WTC11 (cell line): ENCODE data around the gene LDLRAD3. TPM values are rescaled to one million over a fixed set of nuclear protein-coding genes. Genes with fewer than 3 reads are reported as not detected.

Source experiments
- ATAC-seq: fragments of 200-7000 bp; cut with Tn5 transposase; 2 replicates; pipeline ENCODE4 v1.10.0; 2021; ENCODE audit warnings: mild to moderate bottlenecking, moderate library complexity
- CTCF ChIA-PET: fragments of 300-600 bp; sonication (Branson Sonifier 250); formaldehyde crosslinking; loops from one replicate; lab custom pipeline; 2021; ENCODE audit warnings: antibody characterized with exemption; lab: Charles Lee
- POLR2A ChIA-PET: fragments of 350-600 bp; sonication (Branson Sonifier 250); formaldehyde crosslinking; loops from one replicate; lab custom pipeline; 2021; ENCODE audit warnings: antibody characterized with exemption; lab: Charles Lee
- DNase-seq: peaks from one replicate; pipeline ENCODE4 v3.0.0; 2021; ENCODE audit warnings: low spot score
- H3K27ac Mint-ChIP-seq: 2 replicates; pipeline ENCODE4 v1.8.0; 2021; ENCODE audit warnings: mixed read lengths
- H3K27me3 Mint-ChIP-seq: 2 replicates; pipeline ENCODE4 v1.8.0; 2021; ENCODE audit warnings: low read depth, mild to moderate bottlenecking, moderate library complexity, mixed read lengths
- H3K36me3 Mint-ChIP-seq: 2 replicates; pipeline ENCODE4 v1.8.0; 2021; ENCODE audit warnings: mixed read lengths
- H3K4me1 Mint-ChIP-seq: 2 replicates; pipeline ENCODE4 v1.8.0; 2022; ENCODE audit warnings: mixed read lengths
- H3K4me3 Mint-ChIP-seq: 2 replicates; pipeline ENCODE4 v1.8.0; 2021; ENCODE audit warnings: mild to moderate bottlenecking, moderate library complexity, mixed read lengths
- H3K9me3 Mint-ChIP-seq: 2 replicates; pipeline ENCODE4 v1.8.0; 2021; ENCODE audit warnings: mixed read lengths
- ARID4B ChIP-seq: sonication (generic); formaldehyde crosslinking; IDR thresholded peaks from 2 replicates; pipeline ENCODE4 v1.8.0; 2023; ENCODE audit warnings: missing genetic modification reagents, mild to moderate bottlenecking, borderline replicate concordance
- ATF2 ChIP-seq: sonication (generic); formaldehyde crosslinking; IDR thresholded peaks from 2 replicates; pipeline ENCODE4 v1.8.1; 2022; ENCODE audit warnings: low read depth, missing genetic modification reagents, borderline replicate concordance
- CDX4 ChIP-seq: fragments of 250-450 bp; sonication (Bioruptor Pico); IDR thresholded peaks from 2 replicates; pipeline ENCODE4 v1.9.0; 2021; ENCODE audit warnings: moderate library complexity, mild to moderate bottlenecking, inconsistent platforms, borderline replicate concordance
- CTCF ChIP-seq: fragments of 200-600 bp; IDR thresholded peaks from 2 replicates; pipeline ENCODE4 v1.8.0; 2022; ENCODE audit warnings: antibody characterized with exemption
- EMX1 ChIP-seq: fragments of 250-450 bp; sonication (Bioruptor Pico); IDR thresholded peaks from 2 replicates; pipeline ENCODE4 v1.8.0; 2021; ENCODE audit warnings: mild to moderate bottlenecking
- FOXK1 ChIP-seq: sonication (generic); formaldehyde crosslinking; IDR thresholded peaks from 2 replicates; pipeline ENCODE4 v1.8.0; 2022; ENCODE audit warnings: mild to moderate bottlenecking, moderate library complexity, missing genetic modification reagents
- FOXP4 ChIP-seq: sonication (generic); formaldehyde crosslinking; IDR thresholded peaks from 2 replicates; pipeline ENCODE4 v1.8.0; 2022; ENCODE audit warnings: mild to moderate bottlenecking, missing genetic modification reagents
- GABPB1 ChIP-seq: sonication (generic); formaldehyde crosslinking; IDR thresholded peaks from 2 replicates; pipeline ENCODE4 v1.8.1; 2023; ENCODE audit warnings: mild to moderate bottlenecking, missing genetic modification reagents
- HMGXB4 ChIP-seq: sonication (generic); formaldehyde crosslinking; IDR thresholded peaks from 2 replicates; pipeline ENCODE4 v1.8.1; 2023; ENCODE audit warnings: mild to moderate bottlenecking, moderate library complexity, missing genetic modification reagents
- KAT7 ChIP-seq: sonication (generic); formaldehyde crosslinking; IDR thresholded peaks from 2 replicates; pipeline ENCODE4 v1.8.1; 2023; ENCODE audit warnings: missing genetic modification reagents, mild to moderate bottlenecking, borderline replicate concordance
- RELA ChIP-seq: sonication (generic); formaldehyde crosslinking; IDR thresholded peaks from 2 replicates; pipeline ENCODE4 v1.8.1; 2022; ENCODE audit warnings: missing genetic modification reagents, mild to moderate bottlenecking, borderline replicate concordance
- SP1 ChIP-seq: sonication (generic); formaldehyde crosslinking; conservative IDR thresholded peaks from 2 replicates; pipeline ENCODE4 v1.8.1; 2022; ENCODE audit warnings: missing genetic modification reagents
- TCF7 ChIP-seq: sonication (generic); formaldehyde crosslinking; IDR thresholded peaks from 2 replicates; pipeline ENCODE4 v1.8.0; 2022; ENCODE audit warnings: mild to moderate bottlenecking, low read depth, missing genetic modification reagents, moderate library complexity
- TEAD1 ChIP-seq: sonication (generic); formaldehyde crosslinking; IDR thresholded peaks from 2 replicates; pipeline ENCODE4 v1.8.0; 2022; ENCODE audit warnings: mild to moderate bottlenecking, missing genetic modification reagents
- ZBTB21 ChIP-seq: sonication (generic); formaldehyde crosslinking; IDR thresholded peaks from 2 replicates; pipeline ENCODE4 v1.8.1; 2023; ENCODE audit warnings: mild to moderate bottlenecking, missing genetic modification reagents, borderline replicate concordance
- ZBTB43 ChIP-seq: sonication (generic); formaldehyde crosslinking; IDR thresholded peaks from 2 replicates; pipeline ENCODE4 v1.8.1; 2023; ENCODE audit warnings: mild to moderate bottlenecking, missing genetic modification reagents
- total RNA-seq: library from RNA; stranded (reverse); gene quantifications from 3 replicates; pipeline ENCODE4 v1.2.3, GENCODE V29; 2021

The LDLRAD3 gene
- total RNA-seq, 1 experiment from 2014 or later: 14.5 TPM

GRCh38 chr11:36274414-36274813 is 330.6 kb downstream of the LDLRAD3 start:
- ATAC-seq: no peak
- CTCF ChIA-PET: interaction anchor here (1.3 to 5.1 kb wide), 3 partner anchors 8 to 452 kb away, joined by 3 to 26 read pairs (median 9); no protein-coding TSS in a partner anchor
- Mint-ChIP-seq H3K4me1 (no peaks in the 10 kb centered on the region), H3K9me3 (no peaks in the 10 kb centered on the region), H3K4me3 (no peak overlapping the region), H3K27ac (no peak overlapping the region), H3K27me3 (no peaks in the 10 kb centered on the region), H3K36me3 (peaks cover 16% of the 10 kb centered on the region)
- TF ChIP-seq SP1 (CRISPR knock-in tag) (no peak), GABPB1 (CRISPR knock-in tag) (no peak), CTCF (no peak), FOXK1 (no peak)
- no peak for DNase-seq
- POLR2A ChIA-PET: interaction anchor here (0.6 kb wide), 1 partner anchor 73 kb away, joined by 4 read pairs; no protein-coding TSS in a partner anchor

GRCh38 chr11:36278531-36279282 is 334.8 kb downstream of the LDLRAD3 start:
- H3K4me3 Mint-ChIP-seq: no peak overlapping the region
- peak; percentile 91 for ATAC-seq
- POLR2A ChIA-PET: interaction anchor here (0.5 kb wide), 1 partner anchor 98 kb away, joined by 3 read pairs; no protein-coding TSS in a partner anchor
- no peak for DNase-seq
- H3K36me3 Mint-ChIP-seq: peaks cover 1% of the 10 kb centered on the region; the same call in 1 of the 2 replicates
- CTCF ChIA-PET: interaction anchor here (1.1 to 2.1 kb wide), 8 partner anchors 11 to 457 kb away, joined by 3 to 20 read pairs (median 6); no protein-coding TSS in a partner anchor
- TF ChIP-seq CDX4 (CRISPR knock-in tag) (no peak), RELA (CRISPR knock-in tag) (no peak), ATF2 (CRISPR knock-in tag) (no peak), FOXK1 (no peak), EMX1 (CRISPR knock-in tag) (no peak), TEAD1 (no peak)
- no peak overlapping the region for H3K27ac Mint-ChIP-seq
- no peaks in the 10 kb centered on the region; the same call in 1 of the 2 replicates for H3K27me3 Mint-ChIP-seq
- H3K9me3 Mint-ChIP-seq: no peaks in the 10 kb centered on the region; the same call in 1 of the 2 replicates
- no peaks in the 10 kb centered on the region for H3K4me1 Mint-ChIP-seq

- CTCF ChIA-PET: interaction anchor here (1.2 kb wide), 1 partner anchor 459 kb away, joined by 5 read pairs; no protein-coding TSS in a partner anchor
- DNase-seq (no peak), ATAC-seq (no peak)
- H3K27ac Mint-ChIP-seq: no peak overlapping the region
- H3K27me3 Mint-ChIP-seq: no peaks in the 10 kb centered on the region; the same call in 1 of the 2 replicates
- no peaks in the 10 kb centered on the region for H3K4me1 Mint-ChIP-seq
- H3K36me3 Mint-ChIP-seq: no peaks in the 10 kb centered on the region
- no peaks in the 10 kb centered on the region; the same call in 1 of the 2 replicates for H3K9me3 Mint-ChIP-seq
- no peak overlapping the region for H3K4me3 Mint-ChIP-seq
- POLR2A ChIA-PET: no interaction called here
- TF ChIP-seq KAT7 (CRISPR knock-in tag): no peak
- TF ChIP-seq ZBTB43: no peak
- TF ChIP-seq TCF7 (CRISPR knock-in tag): no peak
- no peak for TF ChIP-seq ZBTB21
- no peak for TF ChIP-seq HMGXB4 (CRISPR knock-in tag)
- TF ChIP-seq FOXP4: no peak
- no peak for TF ChIP-seq ARID4B (CRISPR knock-in tag)
These were observed 336.7 kb downstream of the LDLRAD3 start for GRCh38 chr11:36280531-36280930.
